HEK293 (cell line): ENCODE measurements around the gene SOS2.

Source experiments
- CTCF ChIA-PET: fragments of 350-600 bp; formaldehyde crosslinking; extraction: SDS; loops from one replicate; lab custom pipeline; 2021; ENCODE audit warnings: antibody characterized with exemption; lab: Yijun Ruan, JAX
- POLR2A ChIA-PET: fragments of 300-600 bp; formaldehyde crosslinking; extraction: SDS; loops from one replicate; lab custom pipeline; 2020; ENCODE audit warnings: antibody characterized with exemption, inconsistent platforms; lab: Yijun Ruan, JAX
- H3K27ac ChIP-seq: fragments of 200-500 bp; sonication (Bioruptor generic); 2 replicates; pipeline ENCODE4 v1.5.1; 2014; ENCODE audit warnings: low read depth, low read length, control low read depth, inconsistent platforms; ENCODE audit errors: extremely low read depth
- H3K36me3 ChIP-seq, 2 experiments: fragments of 200-500 bp in 1 of 2; sonication (Bioruptor generic) in 1 of 2; 1 replicate in 1 of 2; 2 replicates in 1 of 2; pipeline ENCODE4 v1.5.1; 2014 to 2017; ENCODE audit warnings: inconsistent platforms in 2 of 2, low read length in 2 of 2; ENCODE audit not compliant: control insufficient read depth in 2 of 2, insufficient read depth in 1 of 2
- H3K4me1 ChIP-seq: fragments of 200-500 bp; sonication (Bioruptor generic); 2 replicates; pipeline ENCODE4 v1.5.1; 2014; ENCODE audit warnings: mild to moderate bottlenecking, low read length, inconsistent platforms; ENCODE audit not compliant: control insufficient read depth, insufficient read depth
- H3K4me3 ChIP-seq: 2 replicates; pipeline ENCODE4 v1.5.1; 2011; ENCODE audit warnings: low read depth, mild to moderate bottlenecking, control low read depth, low read length, moderate library complexity
- H3K9me3 ChIP-seq: fragments of 200-500 bp; sonication (Bioruptor generic); 2 replicates; pipeline ENCODE4 v1.5.1; 2014; ENCODE audit warnings: low read depth, low read length, inconsistent platforms; ENCODE audit not compliant: control insufficient read depth, insufficient read depth
- KLF17 ChIP-seq: fragments of 450-650 bp; formaldehyde crosslinking; IDR thresholded peaks from 2 replicates; pipeline ENCODE4 v1.5.1; 2016; ENCODE audit warnings: missing biosample characterization, missing genetic modification characterization
- MEIS1 ChIP-seq: sonication (generic); formaldehyde crosslinking; IDR thresholded peaks from 2 replicates; pipeline ENCODE4 v1.8.1; 2022; ENCODE audit warnings: missing genetic modification reagents, mild to moderate bottlenecking, borderline replicate concordance
- PATZ1 ChIP-seq: fragments of 450-650 bp; formaldehyde crosslinking; IDR thresholded peaks from 2 replicates; pipeline ENCODE4 v1.5.1; 2016; ENCODE audit warnings: missing biosample characterization, missing genetic modification characterization
- SP2 ChIP-seq: fragments of 450-650 bp; formaldehyde crosslinking; IDR thresholded peaks from 2 replicates; pipeline ENCODE4 v1.5.1; 2016; ENCODE audit warnings: missing biosample characterization, missing genetic modification characterization
- SP7 ChIP-seq: fragments of 450-650 bp; formaldehyde crosslinking; IDR thresholded peaks from 2 replicates; pipeline ENCODE4 v1.5.1; 2016; ENCODE audit warnings: missing biosample characterization, missing genetic modification characterization
- ZBTB10 ChIP-seq: fragments of 450-650 bp; formaldehyde crosslinking; IDR thresholded peaks from 2 replicates; pipeline ENCODE4 v1.5.1; 2016; ENCODE audit warnings: missing biosample characterization, missing genetic modification characterization
- ZBTB26 ChIP-seq: fragments of 450-650 bp; formaldehyde crosslinking; optimal IDR thresholded peaks from 2 replicates; pipeline ENCODE3; 2016; ENCODE audit warnings: missing biosample characterization, mild to moderate bottlenecking, missing genetic modification characterization
- ZEB2 ChIP-seq: fragments of 450-650 bp; formaldehyde crosslinking; IDR thresholded peaks from 2 replicates; pipeline ENCODE4 v1.5.1; 2016; ENCODE audit warnings: missing biosample characterization, missing genetic modification characterization
- ZNF121 ChIP-seq: fragments of 450-650 bp; formaldehyde crosslinking; IDR thresholded peaks from 2 replicates; pipeline ENCODE4 v1.5.1; 2016; ENCODE audit warnings: missing biosample characterization, missing genetic modification characterization
- ZNF311 ChIP-seq: fragments of 450-650 bp; formaldehyde crosslinking; IDR thresholded peaks from 2 replicates; pipeline ENCODE4 v1.5.1; 2017; ENCODE audit warnings: missing biosample characterization, missing genetic modification characterization, borderline replicate concordance
- ZNF335 ChIP-seq: fragments of 450-650 bp; formaldehyde crosslinking; conservative IDR thresholded peaks from 2 replicates; pipeline ENCODE4 v1.5.1; 2016; ENCODE audit warnings: missing biosample characterization, missing genetic modification characterization
- ZNF341 ChIP-seq: fragments of 450-650 bp; formaldehyde crosslinking; IDR thresholded peaks from 2 replicates; pipeline ENCODE4; 2016; ENCODE audit warnings: low read depth, missing biosample characterization, missing genetic modification characterization
- ZNF426 ChIP-seq: fragments of 450-650 bp; formaldehyde crosslinking; IDR thresholded peaks from 2 replicates; pipeline ENCODE4 v1.5.1; 2017; ENCODE audit warnings: missing biosample characterization, missing genetic modification characterization, mild to moderate bottlenecking, inconsistent platforms, moderate library complexity
- ZNF549 ChIP-seq: fragments of 450-650 bp; IDR thresholded peaks from 2 replicates; pipeline ENCODE4 v1.5.1; 2018; ENCODE audit warnings: missing biosample characterization, missing genetic modification characterization, mild to moderate bottlenecking, inconsistent platforms, moderate library complexity
- ZNF560 ChIP-seq: fragments of 450-650 bp; formaldehyde crosslinking; IDR thresholded peaks from 2 replicates; pipeline ENCODE4 v1.5.1; 2017; ENCODE audit warnings: missing biosample characterization, missing genetic modification characterization, borderline replicate concordance
- ZNF747 ChIP-seq: fragments of 450-650 bp; formaldehyde crosslinking; IDR thresholded peaks from 2 replicates; pipeline ENCODE4 v1.5.1; 2016; ENCODE audit warnings: missing biosample characterization, missing genetic modification characterization
- ZNF76 ChIP-seq: fragments of 450-650 bp; formaldehyde crosslinking; IDR thresholded peaks from 2 replicates; pipeline ENCODE4; 2016; ENCODE audit warnings: low read depth, missing biosample characterization, missing genetic modification characterization, borderline replicate concordance
- ZNF785 ChIP-seq: fragments of 450-650 bp; formaldehyde crosslinking; IDR thresholded peaks from 2 replicates; pipeline ENCODE4 v1.5.1; 2016; ENCODE audit warnings: missing biosample characterization, missing genetic modification characterization
- ZNF792 ChIP-seq: fragments of 450-650 bp; formaldehyde crosslinking; IDR thresholded peaks from 2 replicates; pipeline ENCODE4 v1.5.1; 2016; ENCODE audit warnings: missing biosample characterization, missing genetic modification characterization
- ZSCAN5A ChIP-seq: fragments of 450-650 bp; formaldehyde crosslinking; IDR thresholded peaks from 2 replicates; pipeline ENCODE4 v1.5.1; 2016; ENCODE audit warnings: missing biosample characterization, missing genetic modification characterization
- ZXDB ChIP-seq: fragments of 450-650 bp; formaldehyde crosslinking; IDR thresholded peaks from 2 replicates; pipeline ENCODE4 v1.5.1; 2016; ENCODE audit warnings: missing biosample characterization, missing genetic modification characterization

Gene SOS2

GRCh38 chr14:50231475-50232275, at the start of gene SOS2 (continued):
- TF ChIP-seq ZXDB (tag by site-specific recombination) = peak; percentile 35
- TF ChIP-seq ZSCAN5A (tag by site-specific recombination) = 0 out of 2 replicates have a peak, but pooled peaks have one; percentile 51
- TF ChIP-seq ZNF335 (tag by site-specific recombination) = peak; percentile 69
- TF ChIP-seq ZNF549 (tag by site-specific recombination) = no peak
- no peak for TF ChIP-seq ZNF747 (tag by site-specific recombination)
- peak; percentile 88 for TF ChIP-seq PATZ1 (tag by site-specific recombination)
- TF ChIP-seq ZNF341 = peak; percentile 73
- TF ChIP-seq SP7 (tag by site-specific recombination) = peak; percentile 32; the same call in 1 of the 2 replicates
- TF ChIP-seq ZNF311 (tag by site-specific recombination) = no peak
- 0 out of 2 replicates have a peak, but pooled peaks have one; percentile 31 for TF ChIP-seq ZBTB10
- TF ChIP-seq ZNF785 (tag by site-specific recombination) = peak; percentile 74; the same call in 1 of the 2 replicates
- peak; percentile 64 for TF ChIP-seq SP2 (tag by site-specific recombination)
- peak; percentile 59; the same call in 1 of the 2 replicates for TF ChIP-seq ZEB2
- TF ChIP-seq ZNF560 (tag by site-specific recombination) = no peak
- no peak for TF ChIP-seq ZNF426 (tag by site-specific recombination)
- TF ChIP-seq ZBTB26 (tag by site-specific recombination) = peak; percentile 79

GRCh38 chr14:50272498-50272897, 41.1 kb upstream of the SOS2 start:
- Histone ChIP-seq H3K4me3 (no peak overlapping the region), H3K4me1 (no peaks in the 10 kb centered on the region), H3K36me3 (peaks cover 6 to 19% of the 10 kb centered on the region in 2 experiments; a peak in 2 of 3 replicates), H3K27ac (no peak overlapping the region), H3K9me3 (no peaks in the 10 kb centered on the region)
- ChIA-PET POLR2A (no interaction called here), CTCF (no interaction called here)
- TF ChIP-seq ZNF792 (tag by site-specific recombination) (no peak), KLF17 (no peak), ZEB2 (no peak), ZNF121 (tag by site-specific recombination) (no peak), ZNF76 (tag by site-specific recombination) (no peak), MEIS1 (CRISPR knock-in tag) (no peak)
